Medulla oblongata (tissue), 1 donor: ENCODE results near the gene CD1D.
A peak's percentile ranks its signal among the peaks of the same experiment; 100 is the strongest.
"Not testable (repeated sequence)": the region's sequence is repeated elsewhere in the genome, so short reads cannot be mapped to it uniquely, and the experiment has no call there.

Experiments
- DNase-seq: peaks from one replicate; pipeline ENCODE4 v3.0.0-alpha.2; 2015; ENCODE audit errors: extremely low spot score

CD1D gene

DNA sequence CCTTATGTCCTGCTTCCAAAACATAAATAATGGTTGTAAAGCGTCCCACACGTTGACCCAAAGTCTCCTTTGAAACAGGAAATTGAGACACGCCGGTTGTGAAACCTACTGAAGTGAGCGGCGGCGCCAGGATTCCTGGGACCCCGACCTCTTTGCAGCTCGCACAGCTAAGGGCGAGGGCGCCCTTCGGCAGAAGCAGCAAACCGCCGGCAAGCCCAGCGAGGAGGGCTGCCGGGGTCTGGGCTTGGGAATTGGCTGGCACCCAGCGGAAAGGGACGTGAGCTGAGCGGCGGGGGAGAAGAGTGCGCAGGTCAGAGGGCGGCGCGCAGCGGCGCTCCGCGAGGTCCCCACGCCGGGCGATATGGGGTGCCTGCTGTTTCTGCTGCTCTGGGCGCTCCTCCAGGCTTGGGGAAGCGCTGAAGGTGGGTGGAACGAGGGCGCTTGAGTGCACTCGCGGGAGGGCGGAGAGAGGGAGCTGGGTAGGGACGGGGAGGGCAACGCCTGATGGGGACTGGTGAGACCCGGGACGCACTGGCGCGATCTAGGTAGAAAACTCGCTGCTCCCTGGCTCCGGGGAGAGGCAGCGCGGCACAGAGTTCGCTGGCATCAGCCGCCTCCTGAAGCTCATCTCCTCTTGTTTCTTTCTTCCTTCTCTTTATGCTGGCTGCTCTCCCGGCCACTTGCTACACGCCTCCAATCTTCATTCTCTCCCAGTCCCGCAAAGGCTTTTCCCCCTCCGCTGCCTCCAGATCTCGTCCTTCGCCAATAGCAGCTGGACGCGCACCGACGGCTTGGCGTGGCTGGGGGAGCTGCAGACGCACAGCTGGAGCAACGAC lies at the start of gene CD1D:
CD1D (plus strand) TSS at position 155 of the 836 bp plus-strand sequence; CDS start at position 362, 207 bp downstream.
- no peak for DNase-seq

DNA sequence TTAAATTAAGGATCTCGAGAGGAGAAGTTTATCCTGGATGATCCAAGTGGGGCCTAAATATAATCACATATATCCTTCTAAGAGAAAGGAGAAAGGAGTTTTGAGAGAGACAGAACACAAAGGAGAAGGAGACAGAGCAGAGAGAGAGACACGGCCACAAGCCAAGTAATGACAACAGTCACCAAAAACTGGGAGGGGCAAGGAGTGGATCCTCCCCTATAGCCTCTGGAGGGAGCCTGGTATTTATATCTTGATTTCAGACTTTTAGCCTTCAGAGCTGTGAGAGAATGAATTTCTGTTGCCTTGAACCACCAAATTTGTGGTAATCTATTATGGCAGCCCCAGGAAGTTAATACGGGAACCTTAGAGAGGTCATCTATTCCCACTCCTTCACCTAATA lies 49.5 kb upstream of the CD1D start:
- no peak for DNase-seq

DNA sequence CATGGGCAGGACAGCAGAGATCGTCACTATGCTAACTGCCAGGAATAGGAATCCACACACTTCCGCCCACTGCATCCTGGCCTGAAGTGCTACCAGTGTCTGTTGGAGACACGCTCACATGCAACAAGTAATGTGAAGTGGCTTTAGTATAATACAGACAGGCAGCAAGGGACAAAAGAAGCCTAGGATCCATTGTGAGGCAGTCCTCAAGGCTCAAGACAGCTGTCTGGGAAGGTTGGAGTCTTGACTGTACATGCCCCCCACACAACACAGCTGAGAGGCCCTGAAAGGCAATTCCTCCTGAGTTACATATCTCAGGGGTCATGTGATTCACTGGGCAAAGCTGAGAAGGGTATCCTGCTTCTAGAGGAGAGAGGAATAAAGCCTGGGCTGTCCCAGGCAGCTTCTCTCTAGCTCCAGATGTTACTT lies 39.9 kb upstream of the CD1D start:
- no peak for DNase-seq

DNA sequence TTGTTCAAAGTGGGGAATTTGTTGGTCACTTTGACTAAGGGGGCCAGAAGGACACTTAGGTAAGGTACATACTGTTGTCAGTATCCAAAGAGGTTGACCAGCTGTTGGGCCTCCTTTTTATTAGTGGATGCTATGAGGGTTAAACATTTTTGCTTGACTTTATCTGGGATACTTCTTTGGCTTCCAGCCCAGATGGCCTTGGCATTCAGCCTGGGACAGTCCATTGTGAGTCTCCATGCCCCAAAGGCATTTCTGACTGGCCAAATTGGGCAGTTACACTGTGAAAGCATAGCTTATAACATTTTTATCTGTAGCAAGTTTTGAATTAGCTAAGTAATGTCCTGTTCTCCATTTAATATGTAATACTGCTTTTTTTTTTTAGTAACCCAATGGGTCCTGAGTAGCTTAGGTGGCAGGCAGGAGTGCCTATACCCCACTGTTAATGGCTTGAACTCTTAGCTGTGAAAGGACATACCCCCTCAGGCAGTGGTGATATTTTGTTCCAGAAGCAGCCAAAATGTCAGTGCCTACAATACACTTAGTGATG lies 35.4 kb upstream of the CD1D start:
- DNase-seq, result peak; percentile 84

DNA sequence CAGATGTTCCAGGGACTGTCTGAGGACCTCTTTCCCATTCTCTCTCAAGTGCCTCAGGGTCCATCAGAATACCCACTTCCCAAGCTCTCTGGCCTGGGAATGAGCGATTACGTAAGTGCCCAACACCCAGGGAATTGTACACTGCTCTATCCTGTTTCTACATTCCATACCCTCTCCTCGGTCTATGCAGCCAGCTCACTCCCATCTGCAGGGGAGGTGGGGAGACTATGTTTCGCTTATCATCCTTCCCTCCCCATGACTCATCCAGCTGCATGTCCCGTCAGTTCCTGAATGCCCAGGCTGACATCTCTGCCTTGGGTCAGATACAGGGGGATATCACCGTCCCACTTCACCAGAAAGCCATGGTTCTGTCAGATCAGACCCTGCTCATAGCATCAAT lies 34.5 kb upstream of the CD1D start:
- DNase-seq, result no peak

DNA sequence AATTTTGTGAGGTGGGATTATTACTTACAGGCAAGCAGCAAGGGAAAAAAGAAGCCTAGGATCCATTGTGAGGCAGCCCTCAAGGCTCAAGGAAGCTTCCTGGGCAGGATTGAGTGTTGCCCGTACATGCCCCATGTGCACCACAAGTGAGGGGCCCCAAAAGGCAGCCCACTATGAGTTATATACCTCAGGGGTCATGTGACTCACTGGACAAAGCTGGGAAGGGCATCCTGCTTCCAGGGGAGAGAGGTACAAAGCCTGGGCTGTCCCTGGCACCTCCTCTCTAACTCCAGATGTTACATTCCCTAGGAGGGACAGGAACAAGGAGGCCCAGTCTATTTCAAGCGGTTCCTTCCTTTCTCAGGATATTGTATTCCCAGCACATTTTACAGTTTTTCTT lies 34.0 kb upstream of the CD1D start:
- DNase-seq, result no peak

DNA sequence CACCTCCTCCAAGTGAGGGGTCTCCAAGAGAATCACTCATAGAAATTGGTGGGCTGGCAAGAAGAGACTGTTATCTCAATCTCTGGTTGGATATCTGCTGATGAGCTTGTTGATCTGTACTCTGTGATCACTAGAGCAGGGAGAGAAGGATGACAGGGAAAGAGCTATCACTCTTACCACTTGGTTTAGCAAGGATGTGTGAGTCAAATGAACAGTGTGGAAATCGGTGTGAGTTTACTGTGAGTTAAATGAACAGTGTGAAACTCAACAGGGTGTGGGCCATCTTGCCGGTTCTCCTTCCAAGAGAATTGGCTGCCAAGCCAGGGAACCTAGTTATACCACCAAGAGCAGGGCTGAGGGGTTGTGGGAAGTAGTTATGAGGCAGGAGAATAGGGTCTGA lies 33.3 kb upstream of the CD1D start:
- no peak for DNase-seq

DNA sequence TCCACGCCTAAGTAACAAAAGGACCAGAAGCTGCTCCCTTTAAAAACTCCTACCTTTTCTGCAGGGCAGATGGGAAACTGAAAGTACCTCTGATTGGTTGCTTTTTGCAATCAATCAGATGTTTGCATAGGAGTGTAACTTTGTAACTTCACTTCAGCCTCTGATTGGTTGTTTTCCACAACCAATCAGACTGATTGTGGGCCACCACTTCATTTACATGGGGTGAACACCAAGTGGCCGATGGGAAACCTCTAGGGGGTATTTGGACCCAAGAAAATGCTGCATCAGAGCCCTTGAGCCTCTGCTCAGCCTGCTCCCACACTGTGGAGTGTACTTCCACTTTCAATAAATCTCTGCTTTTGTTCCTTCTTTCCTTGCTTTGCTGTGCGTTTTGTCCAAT lies 32.8 kb upstream of the CD1D start:
- DNase-seq, result no peak

DNA sequence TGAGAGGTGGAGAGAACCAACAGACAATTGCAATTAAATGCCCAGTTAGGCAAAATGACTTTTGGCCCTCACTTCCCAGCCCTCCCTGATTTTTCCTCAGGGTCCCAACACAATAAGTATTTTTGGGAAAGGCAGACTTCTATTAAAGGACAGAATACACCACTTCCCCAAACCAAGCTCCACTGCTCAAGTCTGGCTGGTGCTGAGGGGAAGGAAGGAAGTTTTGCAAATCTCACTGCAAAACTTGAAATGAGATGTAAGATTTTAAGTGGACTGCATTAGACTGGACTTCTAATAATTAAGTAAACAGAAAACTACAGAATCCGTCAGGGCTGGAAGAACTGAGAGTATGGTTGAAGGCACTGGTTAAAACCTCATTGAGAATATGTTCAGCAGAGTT lies 32.2 kb upstream of the CD1D start:
- DNase-seq, result peak; percentile 50

DNA sequence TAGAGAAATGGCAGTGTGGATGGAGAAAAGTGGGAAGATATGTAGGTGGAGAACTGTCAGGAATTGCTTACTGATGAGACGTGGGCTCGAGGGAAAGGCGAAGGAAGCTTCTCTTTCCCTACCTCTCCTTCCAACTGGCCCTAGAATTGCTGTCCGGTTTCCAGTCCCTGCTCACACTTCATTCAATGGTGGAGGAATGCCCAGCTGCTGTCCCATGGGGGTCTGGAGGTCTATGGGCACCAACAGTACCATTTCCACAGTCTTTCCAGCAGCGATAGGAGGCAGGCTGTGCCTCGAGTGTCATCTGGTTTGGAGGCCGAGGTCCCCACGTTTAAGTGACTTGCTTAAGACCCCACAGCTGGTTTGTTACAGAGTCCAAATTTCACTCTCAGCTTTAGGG lies 31.5 kb upstream of the CD1D start:
- no peak for DNase-seq

DNA sequence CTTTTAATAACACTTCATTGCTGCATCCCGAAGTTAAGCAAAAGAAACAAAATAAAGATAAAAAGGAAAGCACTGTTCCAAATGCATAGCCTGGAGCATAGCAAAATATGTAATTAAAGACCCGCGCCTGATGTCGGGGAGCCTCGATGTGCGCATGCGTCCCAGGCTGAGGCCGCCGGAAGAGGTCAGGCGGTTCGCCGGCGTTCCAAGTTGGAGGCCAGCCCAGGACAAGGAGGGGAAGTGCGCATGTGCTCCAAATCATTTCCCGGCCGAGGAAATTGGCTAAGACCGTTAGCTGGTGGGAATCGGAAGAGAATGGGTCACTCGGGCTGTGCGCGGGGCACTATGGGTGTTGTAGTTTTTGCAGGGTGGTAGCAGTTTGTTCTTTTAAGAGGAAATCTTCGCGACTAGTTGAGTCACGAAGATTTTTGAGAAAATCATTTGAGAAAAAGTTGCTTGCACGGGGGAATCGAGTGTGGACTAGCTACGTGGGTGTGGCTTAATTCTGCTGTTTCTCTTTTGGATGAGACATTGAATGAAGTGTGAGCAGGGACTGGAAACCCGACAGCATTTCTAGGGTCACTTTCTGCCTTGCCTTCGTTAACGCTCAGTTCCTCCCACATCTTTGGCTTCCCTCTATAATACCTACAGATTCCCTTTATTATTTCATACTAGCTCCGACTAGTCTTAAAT lies 31.0 kb upstream of the CD1D start:
- DNase-seq, result peak; percentile 98

DNA sequence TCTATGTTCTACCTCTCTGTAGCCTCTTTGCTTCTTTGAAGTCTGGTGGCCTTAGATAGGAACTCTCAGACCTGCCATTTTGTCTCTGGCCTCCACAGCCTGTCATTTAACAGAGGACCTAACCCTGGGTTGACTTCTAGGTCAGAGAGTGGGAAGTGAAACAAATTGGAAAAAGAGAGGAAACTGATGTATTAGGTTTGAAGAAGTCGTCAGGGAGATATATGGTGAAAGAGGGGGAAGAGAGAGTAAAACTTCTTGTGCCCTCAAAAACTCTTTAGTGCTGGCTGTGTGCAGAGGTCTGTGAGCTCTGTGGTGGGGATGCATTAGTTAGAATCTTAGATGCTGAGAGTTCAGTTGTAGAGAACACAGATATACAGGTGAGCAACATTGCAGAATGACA lies 30.2 kb upstream of the CD1D start:
- peak; percentile 84 for DNase-seq

DNA sequence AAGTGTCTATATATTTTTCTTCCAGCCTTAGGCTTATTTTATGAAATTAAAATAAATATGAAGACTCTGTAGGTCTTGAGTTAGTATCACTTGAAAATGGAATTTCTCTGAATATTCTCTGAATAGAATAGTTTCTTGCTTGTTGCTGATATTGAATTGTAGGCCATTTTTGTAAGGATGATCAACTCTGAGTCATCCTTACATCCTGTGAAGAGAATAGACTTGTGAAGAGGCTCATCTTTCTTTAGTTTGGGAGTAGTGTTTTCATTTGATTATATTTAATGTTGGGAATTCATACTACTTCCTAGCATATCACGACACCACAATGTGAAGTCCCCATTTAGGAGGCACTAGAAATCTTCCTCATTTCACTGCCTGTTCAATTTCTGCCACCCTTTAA lies 27.5 kb upstream of the CD1D start:
- DNase-seq, result no peak

DNA sequence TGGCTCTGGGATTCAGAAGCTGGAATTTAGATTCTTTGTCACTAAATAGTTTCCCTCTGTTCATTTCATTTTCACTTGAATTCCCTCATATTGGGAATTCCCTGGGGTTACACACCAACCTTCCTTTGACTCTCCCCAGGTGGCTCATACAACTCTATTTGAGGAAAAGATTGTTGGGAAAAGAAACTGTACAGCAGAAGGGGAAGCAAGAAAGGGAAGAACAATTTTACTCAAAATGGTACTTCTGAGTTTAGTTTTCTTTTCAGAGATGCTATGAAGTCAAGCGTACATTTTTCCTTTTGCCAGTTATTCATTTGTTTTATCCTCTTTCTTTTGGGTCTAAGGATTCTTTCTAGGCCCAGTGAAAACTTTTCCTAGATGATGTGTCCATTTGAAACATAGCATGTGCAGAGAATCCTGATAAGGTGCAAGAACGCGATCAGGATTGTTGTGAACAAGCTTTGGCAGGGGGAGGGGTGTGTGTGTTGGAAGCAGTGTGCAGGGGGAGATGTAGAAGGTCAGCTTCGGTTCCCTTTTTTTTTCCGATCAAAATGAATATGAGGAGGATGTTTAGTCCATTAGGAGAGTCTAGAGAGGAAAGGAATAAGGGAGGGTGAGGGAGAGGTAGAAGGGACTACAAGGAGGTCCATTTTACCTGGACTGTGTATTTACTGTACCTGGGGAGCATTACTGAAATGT lies 26.8 kb upstream of the CD1D start:
- no peak for DNase-seq

DNA sequence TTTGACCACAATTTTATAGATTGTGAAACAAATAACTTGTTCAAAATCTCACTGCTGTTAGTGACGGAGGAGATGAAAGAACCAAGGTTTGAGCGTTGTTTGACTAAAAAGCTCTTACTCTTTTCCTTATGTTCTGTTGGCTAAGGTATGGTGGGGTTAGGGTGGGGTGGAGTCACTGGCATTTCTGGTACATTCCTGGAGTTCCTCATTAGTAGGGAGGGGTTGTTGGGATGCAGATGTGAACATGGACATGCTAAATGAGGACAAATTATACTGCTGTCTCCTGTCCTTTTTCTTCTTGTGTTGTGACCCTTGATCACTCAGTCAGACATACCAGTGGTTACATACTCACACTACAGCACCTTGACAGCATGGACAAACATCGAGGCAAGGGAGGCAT lies 26.2 kb upstream of the CD1D start:
- no peak for DNase-seq

DNA sequence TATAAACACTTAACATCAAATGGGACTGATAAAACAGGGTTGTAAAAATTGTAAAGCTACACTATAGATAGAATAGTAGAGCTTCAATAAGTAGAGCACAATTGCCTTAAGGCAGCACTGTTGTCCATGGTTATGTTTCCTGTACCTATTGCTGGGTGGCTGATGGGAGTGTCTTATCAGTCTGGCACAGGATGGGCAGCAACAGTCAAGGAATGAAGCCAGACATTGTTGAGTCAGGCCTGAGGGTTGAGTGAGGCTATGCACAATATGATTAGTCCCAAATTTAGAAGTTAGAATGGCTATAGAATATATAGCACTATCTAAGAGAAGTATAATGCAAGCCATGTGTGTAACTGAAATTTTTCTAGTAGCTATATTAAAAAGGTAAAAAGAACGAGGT lies 25.0 kb upstream of the CD1D start:
- DNase-seq, result no peak

DNA sequence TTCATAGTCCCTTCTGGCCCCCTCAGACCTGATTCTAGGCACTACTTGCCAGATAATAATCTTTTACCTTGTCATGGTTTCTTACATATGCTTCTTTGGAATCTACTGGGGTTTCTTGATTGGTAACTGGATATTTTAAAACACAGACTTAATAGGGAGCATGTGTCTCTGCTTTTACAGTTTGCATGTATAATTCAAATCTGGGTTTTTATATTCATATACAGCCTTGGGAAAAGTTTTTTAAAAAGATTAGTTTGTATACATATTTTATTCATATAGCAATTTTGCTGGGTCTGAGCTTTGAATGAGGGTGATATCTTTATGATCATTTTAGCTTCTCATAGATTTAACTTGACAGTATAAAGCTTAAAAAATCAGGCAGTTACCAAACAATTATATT lies 21.1 kb upstream of the CD1D start:
- DNase-seq, result no peak

DNA sequence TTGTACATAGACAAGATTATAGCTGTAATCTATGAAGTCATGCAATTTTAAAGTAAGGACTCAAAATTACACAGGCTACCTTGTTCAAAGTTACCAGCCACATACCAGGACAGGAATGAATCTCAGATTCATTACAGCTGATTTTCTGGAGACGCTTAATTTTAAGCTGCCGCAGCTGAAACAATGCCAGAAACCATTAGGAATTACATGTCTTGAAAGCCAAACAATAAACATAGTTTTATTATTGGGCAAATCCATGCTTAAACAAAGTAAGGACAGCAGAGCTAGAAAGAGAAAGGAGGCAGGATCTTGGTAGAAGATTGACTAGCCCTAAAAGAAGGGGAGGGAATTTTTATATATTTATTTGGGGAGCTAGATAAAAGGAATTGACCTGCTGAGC lies 19.2 kb upstream of the CD1D start:
- DNase-seq, result no peak

DNA sequence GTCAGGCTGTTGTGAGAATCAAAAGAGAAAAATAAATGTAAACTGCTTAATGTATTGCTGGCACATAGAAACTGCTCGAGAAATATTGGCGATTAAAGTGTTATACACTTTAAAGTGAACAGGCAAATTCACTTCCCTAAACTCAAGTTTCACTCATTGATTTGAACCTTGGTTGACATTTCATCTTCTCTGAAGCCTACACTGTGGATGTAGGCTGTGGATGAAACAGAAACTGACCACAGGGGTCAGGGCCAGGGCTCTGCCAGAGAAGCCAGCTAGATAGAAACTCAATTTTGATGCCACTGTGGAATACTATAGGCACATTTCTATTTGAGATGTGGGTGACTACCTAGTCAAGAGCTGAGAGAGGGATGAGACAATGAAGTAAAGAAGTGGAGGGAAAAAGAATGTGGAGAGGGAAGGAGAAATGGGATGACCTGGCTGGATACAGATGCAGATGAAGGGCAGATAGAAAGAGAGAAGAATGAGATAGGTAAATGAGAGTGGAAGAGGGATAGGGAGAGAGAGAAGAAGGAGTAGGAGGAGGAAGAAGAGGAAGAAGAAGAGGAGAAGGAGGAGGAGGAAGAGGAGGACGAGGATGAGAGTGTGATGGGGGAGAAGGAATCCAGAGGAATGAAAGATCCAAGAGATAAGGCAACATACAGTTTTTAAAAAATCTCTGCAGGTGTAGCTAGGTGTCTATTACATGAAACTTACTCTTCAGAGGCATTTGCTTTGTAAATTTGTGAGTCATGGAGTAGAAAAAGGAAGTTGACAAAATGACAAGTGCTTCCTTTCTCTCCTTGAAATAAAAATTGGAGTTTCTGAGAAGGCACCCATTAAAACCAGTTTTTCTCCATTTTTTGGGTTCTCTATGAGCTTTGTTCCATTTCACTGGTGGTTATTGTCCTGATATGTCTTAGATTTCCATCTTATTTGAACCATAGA lies 17.4 kb upstream of the CD1D start:
- DNase-seq, result no peak

DNA sequence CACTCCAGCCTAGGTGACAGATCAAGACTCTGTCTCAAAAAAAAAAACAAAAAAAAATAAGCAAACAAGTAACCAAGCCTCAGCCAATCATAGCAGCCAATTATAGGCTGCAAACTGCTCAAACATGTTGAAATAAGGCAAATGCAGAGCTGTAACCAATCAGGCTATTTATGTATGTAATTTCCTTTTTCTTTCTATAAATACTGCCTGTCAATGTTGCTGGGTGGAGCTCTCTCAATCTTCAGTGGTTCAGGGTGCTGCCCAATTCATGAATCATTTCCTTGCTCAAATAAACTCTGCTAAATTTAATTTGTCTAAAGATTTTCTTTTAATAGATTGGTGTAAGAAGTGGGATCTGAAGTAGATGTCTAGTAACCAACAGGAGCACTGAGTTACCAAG lies 11.6 kb upstream of the CD1D start:
- DNase-seq, result no peak

DNA sequence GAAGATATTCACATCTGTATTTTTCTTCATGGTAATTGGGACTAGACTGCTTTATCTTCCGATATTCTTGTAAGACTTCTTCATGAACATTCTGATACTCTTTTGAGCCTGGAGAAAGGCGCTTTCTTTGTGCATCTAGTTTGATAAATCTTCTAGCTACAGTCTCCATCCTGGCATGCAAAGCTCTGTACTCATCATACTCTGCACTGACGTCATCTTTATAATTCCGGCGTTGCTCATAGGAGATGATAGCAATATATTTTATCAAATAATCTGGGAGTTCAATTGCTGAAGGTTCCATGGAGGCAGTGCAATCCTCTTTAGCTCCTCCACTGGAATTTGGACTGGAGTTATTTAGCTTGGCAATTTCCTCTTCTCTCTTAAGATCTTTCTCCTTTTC lies 4.8 kb upstream of the CD1D start:
- DNase-seq, result not testable (repeated sequence)
